ENCODE results near the gene CDK5RAP1. TPM values are rescaled to one million over a fixed set of nuclear protein-coding genes. Genes with fewer than 3 reads are reported as not detected.

CDK5RAP1 gene, protein sequence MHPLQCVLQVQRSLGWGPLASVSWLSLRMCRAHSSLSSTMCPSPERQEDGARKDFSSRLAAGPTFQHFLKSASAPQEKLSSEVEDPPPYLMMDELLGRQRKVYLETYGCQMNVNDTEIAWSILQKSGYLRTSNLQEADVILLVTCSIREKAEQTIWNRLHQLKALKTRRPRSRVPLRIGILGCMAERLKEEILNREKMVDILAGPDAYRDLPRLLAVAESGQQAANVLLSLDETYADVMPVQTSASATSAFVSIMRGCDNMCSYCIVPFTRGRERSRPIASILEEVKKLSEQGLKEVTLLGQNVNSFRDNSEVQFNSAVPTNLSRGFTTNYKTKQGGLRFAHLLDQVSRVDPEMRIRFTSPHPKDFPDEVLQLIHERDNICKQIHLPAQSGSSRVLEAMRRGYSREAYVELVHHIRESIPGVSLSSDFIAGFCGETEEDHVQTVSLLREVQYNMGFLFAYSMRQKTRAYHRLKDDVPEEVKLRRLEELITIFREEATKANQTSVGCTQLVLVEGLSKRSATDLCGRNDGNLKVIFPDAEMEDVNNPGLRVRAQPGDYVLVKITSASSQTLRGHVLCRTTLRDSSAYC
- total RNA-seq (10 to 100 TPM; 22.1 to 24.3 TPM), polyA plus RNA-seq (10 to 100 TPM; 20.3 to 43.1 TPM)
- long read RNA-seq, donor 1, partial matches to known transcripts: 0 of 1 reads
- long read RNA-seq, donor 1, other reads (novel, unspliced or antisense): 0 of 1 reads
- long read RNA-seq, donor 2: 0 reads
- long read RNA-seq, donor 3, partial matches to known transcripts: 7 of 8 reads
- long read RNA-seq, donor 3, other reads (novel, unspliced or antisense): 0 of 8 reads
- long read RNA-seq, donor 4, partial matches to known transcripts: 0 of 1 reads
- long read RNA-seq, donor 4, other reads (novel, unspliced or antisense): 0 of 1 reads
- long read RNA-seq, donor 5, transcript CDK5RAP1-202 (14 exons, 2,122 nt): major isoform, 5 of 11 reads
- long read RNA-seq, donor 5, partial matches to known transcripts: 6 of 11 reads
- long read RNA-seq, donor 5, other reads (novel, unspliced or antisense): 0 of 11 reads

DNA sequence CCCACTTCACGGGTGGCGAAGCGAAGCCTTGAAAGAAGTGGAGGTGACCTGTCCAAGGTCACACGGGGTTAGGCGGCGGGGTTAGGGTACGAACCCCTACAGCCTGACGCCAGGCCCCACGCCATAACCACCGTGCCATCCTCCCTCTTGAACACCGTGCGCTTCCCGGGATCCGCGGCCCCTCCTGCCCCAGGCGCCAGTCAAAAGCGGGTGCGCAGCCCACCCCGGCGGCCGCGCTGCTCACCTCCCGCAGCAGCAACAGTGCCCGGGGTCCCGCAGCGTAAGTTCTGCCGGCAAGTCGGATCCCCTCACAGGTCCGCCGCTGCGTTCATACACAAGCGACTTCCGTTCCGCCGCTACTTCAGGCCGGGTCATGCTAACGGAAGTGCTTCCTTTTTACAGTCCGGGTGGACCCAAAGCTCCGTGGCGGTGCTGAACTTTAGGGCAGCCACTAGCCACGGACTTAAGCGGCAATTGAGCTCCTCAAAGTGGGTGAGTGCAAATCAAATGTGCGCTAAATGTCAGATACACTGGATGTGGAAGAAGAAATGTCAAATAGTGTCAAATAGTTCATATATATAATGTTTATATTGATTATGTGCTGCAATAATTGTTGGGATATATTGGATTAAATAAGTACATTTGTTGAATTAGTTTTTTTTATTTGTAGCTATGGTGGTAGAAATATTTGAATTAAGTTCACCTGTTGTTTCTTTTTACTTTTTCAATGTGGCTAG is at the start of gene CDK5RAP1:
Gene CDK5RAP1 (minus strand): TSS at position 336 of the 737 bp plus-strand sequence. CDS start 4,455 bp downstream, outside the sequence.
- ATAC-seq (ENCODE audit: insufficient read depth, low FRiP score): peak; percentile 99
- H3K27me3 ChIP-seq (ENCODE audit: control insufficient read depth in 3 of 3, insufficient read depth in 3 of 3, low read length in 2 of 3): no peaks in the 10 kb centered on the region
- TF ChIP-seq, protein P1, sequence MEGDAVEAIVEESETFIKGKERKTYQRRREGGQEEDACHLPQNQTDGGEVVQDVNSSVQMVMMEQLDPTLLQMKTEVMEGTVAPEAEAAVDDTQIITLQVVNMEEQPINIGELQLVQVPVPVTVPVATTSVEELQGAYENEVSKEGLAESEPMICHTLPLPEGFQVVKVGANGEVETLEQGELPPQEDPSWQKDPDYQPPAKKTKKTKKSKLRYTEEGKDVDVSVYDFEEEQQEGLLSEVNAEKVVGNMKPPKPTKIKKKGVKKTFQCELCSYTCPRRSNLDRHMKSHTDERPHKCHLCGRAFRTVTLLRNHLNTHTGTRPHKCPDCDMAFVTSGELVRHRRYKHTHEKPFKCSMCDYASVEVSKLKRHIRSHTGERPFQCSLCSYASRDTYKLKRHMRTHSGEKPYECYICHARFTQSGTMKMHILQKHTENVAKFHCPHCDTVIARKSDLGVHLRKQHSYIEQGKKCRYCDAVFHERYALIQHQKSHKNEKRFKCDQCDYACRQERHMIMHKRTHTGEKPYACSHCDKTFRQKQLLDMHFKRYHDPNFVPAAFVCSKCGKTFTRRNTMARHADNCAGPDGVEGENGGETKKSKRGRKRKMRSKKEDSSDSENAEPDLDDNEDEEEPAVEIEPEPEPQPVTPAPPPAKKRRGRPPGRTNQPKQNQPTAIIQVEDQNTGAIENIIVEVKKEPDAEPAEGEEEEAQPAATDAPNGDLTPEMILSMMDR (IDR thresholded peaks at IDR 0.05; ENCODE audit: control extremely low read depth, extremely low read depth): no peak
- H3K9me3 ChIP-seq (ENCODE audit: control insufficient read depth in 4 of 4, insufficient read depth in 3 of 4, low read length in 3 of 4): no peaks in the 10 kb centered on the region
- peaks cover 0 to 6% (median 4%) of the 10 kb centered on the region in 4 donors for H3K36me3 ChIP-seq (ENCODE audit: control insufficient read depth in 4 of 4, insufficient read depth in 4 of 4, low read length in 4 of 4)
- H3K27ac ChIP-seq (ENCODE audit: low read depth in 1 of 2, low read length in 1 of 2): peak within 1 kb of the TSS; percentile 40 to 71
- H3K4me1 ChIP-seq (ENCODE audit: control insufficient read depth in 5 of 5, insufficient read depth in 5 of 5, low read length in 5 of 5): peaks cover 5 to 16% (median 11%) of the 10 kb centered on the region in 5 donors
- H3K9ac ChIP-seq (ENCODE audit: insufficient read depth in 1 of 2, low read length in 2 of 2): peak within 1 kb of the TSS; percentile 47 to 94
- WGBS, 2 donors: 0 to 1% methylated on average over 43 of the region's 43 CpGs
- peak within 1 kb of the TSS; percentile 86 for H3K4me3 ChIP-seq
- DNase-seq: peak; percentile 89 to 96 (median 91)

DNA sequence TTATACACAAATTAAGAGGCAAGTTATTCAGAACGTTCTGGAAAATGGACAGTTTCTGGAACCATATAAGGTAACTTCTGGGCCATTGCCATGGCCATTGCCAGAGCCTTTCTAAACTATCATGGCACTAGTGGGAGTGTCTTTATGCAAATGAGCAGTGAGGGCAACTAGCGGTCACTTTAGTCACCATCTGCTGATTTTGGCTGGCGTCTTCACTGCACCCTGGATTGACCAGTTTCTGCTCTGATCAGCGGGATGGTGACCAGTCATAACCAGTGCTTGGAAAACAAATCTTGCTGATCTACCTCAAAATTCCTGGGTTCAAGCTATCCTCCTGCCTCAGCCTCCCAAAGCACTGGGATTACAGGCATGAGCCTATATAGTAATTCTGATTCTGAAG is 49.5 kb upstream of the CDK5RAP1 start:
- no peak overlapping the region for H3K9ac ChIP-seq (ENCODE audit: insufficient read depth in 1 of 2, low read length in 2 of 2)
- peaks cover 0 to 3% (median 0%) of the 10 kb centered on the region in 5 donors for H3K4me1 ChIP-seq (ENCODE audit: control insufficient read depth in 5 of 5, insufficient read depth in 5 of 5, low read length in 5 of 5)
- TF ChIP-seq, protein P1 (IDR thresholded peaks at IDR 0.05; ENCODE audit: control extremely low read depth, extremely low read depth): no peak
- ATAC-seq (ENCODE audit: insufficient read depth, low FRiP score) (no peak), DNase-seq (peak in 2 of 3 donors; percentile 22 to 27)
- H3K27me3 ChIP-seq (ENCODE audit: control insufficient read depth in 3 of 3, insufficient read depth in 3 of 3, low read length in 2 of 3): no peaks in the 10 kb centered on the region
- no peak overlapping the region for H3K4me3 ChIP-seq
- no peaks in the 10 kb centered on the region for H3K36me3 ChIP-seq (ENCODE audit: control insufficient read depth in 4 of 4, insufficient read depth in 4 of 4, low read length in 4 of 4)
- no peak overlapping the region for H3K27ac ChIP-seq (ENCODE audit: low read depth in 1 of 2, low read length in 1 of 2)
- WGBS, 2 donors: 66 to 87% methylated on average over 4 of the region's 4 CpGs
- no peaks in the 10 kb centered on the region for H3K9me3 ChIP-seq (ENCODE audit: control insufficient read depth in 4 of 4, insufficient read depth in 3 of 4, low read length in 3 of 4)

DNA sequence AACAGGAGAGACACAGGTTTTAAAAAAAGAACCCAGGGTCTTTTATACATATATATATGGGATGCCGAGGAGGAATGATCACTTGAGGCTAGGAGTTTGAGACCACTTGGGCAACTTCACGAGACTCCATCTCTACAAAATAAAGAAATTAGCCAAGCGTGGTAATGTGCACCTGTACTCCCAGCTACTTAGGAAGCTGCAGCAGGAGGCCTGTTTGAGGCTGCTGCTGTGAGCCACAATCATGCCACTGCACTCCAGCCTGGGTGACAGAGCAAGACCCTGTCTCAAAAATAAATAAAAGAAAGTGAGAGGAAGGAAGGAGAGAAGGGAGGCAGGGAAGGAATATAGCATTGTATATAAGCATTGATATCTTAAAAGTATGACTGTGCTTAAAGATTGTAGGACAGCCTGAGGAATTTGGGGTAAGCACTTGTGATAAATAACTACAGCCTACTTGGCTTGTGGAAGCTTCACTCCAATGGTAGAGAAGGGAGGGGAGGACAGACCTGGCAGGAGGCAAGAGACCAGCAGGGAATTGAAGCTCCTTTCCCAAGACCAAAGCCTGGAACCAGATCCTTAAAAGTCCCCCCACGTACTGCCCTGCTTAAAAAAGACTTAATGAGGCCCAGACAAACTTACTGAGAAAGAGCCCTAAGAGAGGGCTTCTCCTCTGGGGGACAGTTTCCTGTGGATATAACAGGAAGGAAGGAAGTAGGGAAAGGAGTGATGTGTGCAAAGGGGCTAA is 44.7 kb upstream of the CDK5RAP1 start:
- no peak for DNase-seq
- H3K4me1 ChIP-seq (ENCODE audit: control insufficient read depth in 5 of 5, insufficient read depth in 5 of 5, low read length in 5 of 5): peaks cover 0 to 11% (median 3%) of the 10 kb centered on the region in 5 donors
- H3K36me3 ChIP-seq (ENCODE audit: control insufficient read depth in 4 of 4, insufficient read depth in 4 of 4, low read length in 4 of 4): no peaks in the 10 kb centered on the region
- H3K4me3 ChIP-seq: no peak overlapping the region
- H3K27ac ChIP-seq (ENCODE audit: low read depth in 1 of 2, low read length in 1 of 2): no peak overlapping the region
- TF ChIP-seq, protein P1 (IDR thresholded peaks at IDR 0.05; ENCODE audit: control extremely low read depth, extremely low read depth): no peak
- WGBS, 2 donors: 89 to 91% methylated on average over 4 of the region's 4 CpGs
- H3K9me3 ChIP-seq (ENCODE audit: control insufficient read depth in 4 of 4, insufficient read depth in 3 of 4, low read length in 3 of 4): no peaks in the 10 kb centered on the region
- H3K9ac ChIP-seq (ENCODE audit: insufficient read depth in 1 of 2, low read length in 2 of 2): no peak overlapping the region
- no peaks in the 10 kb centered on the region for H3K27me3 ChIP-seq (ENCODE audit: control insufficient read depth in 3 of 3, insufficient read depth in 3 of 3, low read length in 2 of 3)
- no peak for ATAC-seq (ENCODE audit: insufficient read depth, low FRiP score)
